C4-2B (cell line): ENCODE results near the gene GNB1.

ENCODE experiments used
- CTCF ChIP-seq: fragments of 450-650 bp; conservative IDR thresholded peaks from 2 replicates; pipeline ENCODE4 v1.5.1; 2017; ENCODE audit warnings: mild to moderate bottlenecking
- ZFX ChIP-seq: fragments of 450-650 bp; IDR thresholded peaks from 2 replicates; pipeline ENCODE4 v1.6.1; 2017

- TF ChIP-seq CTCF: no peak
- TF ChIP-seq ZFX: no peak
These were observed 81.4 kb downstream of the GNB1 start for GRCh38 chr1:1809489-1809888.
